Astrocyte (in vitro differentiated cells and primary cell): ENCODE measurements around the gene ITPRID2.
"Not testable (repeated sequence)": the region's sequence is repeated elsewhere in the genome, so short reads cannot be mapped to it uniquely, and the experiment has no call there.

Source experiments
- EZH2 ChIP-seq: IDR thresholded peaks from 2 replicates; pipeline ENCODE4 v1.6.1; 2012; ENCODE audit warnings: mild to moderate bottlenecking, low read length, inconsistent platforms; ENCODE audit not compliant: insufficient read depth
- TF ChIP-seq, protein P1 (sequence below): IDR thresholded peaks from 2 replicates; pipeline ENCODE4 v1.5.1; 2011; ENCODE audit warnings: low read depth, mild to moderate bottlenecking, inconsistent platforms, low read length, moderate library complexity; ENCODE audit not compliant: insufficient read depth

DNA sequence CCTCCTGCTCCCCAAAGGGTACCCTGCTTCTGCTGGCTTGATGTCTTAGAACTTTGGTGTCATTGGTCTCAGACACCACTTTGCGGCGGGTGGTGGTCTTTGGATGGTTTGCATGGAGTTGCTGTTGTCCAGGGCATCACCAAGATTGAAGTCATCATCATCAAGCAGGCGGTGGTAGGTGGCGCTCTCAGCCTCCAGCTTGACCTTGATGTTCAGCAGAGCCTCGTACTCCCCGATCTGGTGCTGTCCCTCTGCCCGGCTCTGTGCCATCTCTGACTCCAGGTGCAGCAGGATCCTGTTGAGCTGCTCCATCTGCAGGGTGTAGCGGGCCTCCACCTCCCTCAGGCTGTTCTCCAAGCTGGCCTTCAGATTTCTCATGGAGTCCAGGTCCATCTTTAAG lies 69.6 kb downstream of the ITPRID2 start:
- not testable (repeated sequence) for TF ChIP-seq EZH2
- TF ChIP-seq, protein P1, sequence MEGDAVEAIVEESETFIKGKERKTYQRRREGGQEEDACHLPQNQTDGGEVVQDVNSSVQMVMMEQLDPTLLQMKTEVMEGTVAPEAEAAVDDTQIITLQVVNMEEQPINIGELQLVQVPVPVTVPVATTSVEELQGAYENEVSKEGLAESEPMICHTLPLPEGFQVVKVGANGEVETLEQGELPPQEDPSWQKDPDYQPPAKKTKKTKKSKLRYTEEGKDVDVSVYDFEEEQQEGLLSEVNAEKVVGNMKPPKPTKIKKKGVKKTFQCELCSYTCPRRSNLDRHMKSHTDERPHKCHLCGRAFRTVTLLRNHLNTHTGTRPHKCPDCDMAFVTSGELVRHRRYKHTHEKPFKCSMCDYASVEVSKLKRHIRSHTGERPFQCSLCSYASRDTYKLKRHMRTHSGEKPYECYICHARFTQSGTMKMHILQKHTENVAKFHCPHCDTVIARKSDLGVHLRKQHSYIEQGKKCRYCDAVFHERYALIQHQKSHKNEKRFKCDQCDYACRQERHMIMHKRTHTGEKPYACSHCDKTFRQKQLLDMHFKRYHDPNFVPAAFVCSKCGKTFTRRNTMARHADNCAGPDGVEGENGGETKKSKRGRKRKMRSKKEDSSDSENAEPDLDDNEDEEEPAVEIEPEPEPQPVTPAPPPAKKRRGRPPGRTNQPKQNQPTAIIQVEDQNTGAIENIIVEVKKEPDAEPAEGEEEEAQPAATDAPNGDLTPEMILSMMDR: not testable (repeated sequence)
